ENCODE results near the gene TMEM72. TPM values are rescaled to one million over a fixed set of nuclear protein-coding genes. Genes with fewer than 3 reads are reported as not detected.

The TMEM72 gene
- total and polyA plus RNA-seq, 2 experiments from 2014 or later: 0.13 TPM; not detected in 1

DNA sequence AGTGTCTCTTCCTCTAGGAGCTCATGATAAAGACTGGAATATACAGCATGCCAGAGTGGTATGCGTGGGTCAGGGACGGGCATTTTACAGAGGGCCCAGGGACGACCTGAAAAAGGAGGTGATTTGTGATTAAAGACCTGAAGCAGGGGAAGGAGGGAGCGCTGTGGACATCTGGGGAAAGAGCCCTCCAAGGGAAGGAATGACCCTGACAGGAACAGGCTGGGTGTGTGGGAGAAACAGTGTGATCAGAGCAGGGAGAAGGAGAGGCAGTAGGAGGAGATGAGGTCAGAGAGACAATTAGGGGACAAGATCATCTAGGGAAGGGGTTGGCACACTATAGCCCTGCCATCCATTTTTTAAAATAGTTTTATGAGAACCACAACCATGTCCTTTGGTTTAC, 45.1 kb downstream of the TMEM72 start:
- Histone ChIP-seq H3K36me3 (replicated peaks; ENCODE audit: insufficient read depth, low read depth) (no peaks in the 10 kb centered on the region), H3K9me3 (ENCODE audit: low read depth) (no peaks in the 10 kb centered on the region), H3K79me2 (peaks cover 19% of the 10 kb centered on the region), H3K4me3 (no peak overlapping the region), H4K20me1 (ENCODE audit: insufficient read depth, poor library complexity, severe bottlenecking) (no peaks in the 10 kb centered on the region), H3K4me1 (ENCODE audit: insufficient read depth) (peaks cover 24% of the 10 kb centered on the region), H3K4me2 (no peak overlapping the region), H3K27me3 (no peaks in the 10 kb centered on the region), H3K9me2 (replicated peaks; ENCODE audit: insufficient read depth) (no peaks in the 10 kb centered on the region), H3K27ac (no peak overlapping the region), H2AFZ (no peak overlapping the region)
- no peak for DNase-seq (ENCODE audit: low spot score)
- TF ChIP-seq EZH2phosphoT487 (IDR thresholded peaks at IDR 0.05; ENCODE audit: low read depth, severe bottlenecking, unreplicated experiment): no peak
- TF ChIP-seq, protein P1, sequence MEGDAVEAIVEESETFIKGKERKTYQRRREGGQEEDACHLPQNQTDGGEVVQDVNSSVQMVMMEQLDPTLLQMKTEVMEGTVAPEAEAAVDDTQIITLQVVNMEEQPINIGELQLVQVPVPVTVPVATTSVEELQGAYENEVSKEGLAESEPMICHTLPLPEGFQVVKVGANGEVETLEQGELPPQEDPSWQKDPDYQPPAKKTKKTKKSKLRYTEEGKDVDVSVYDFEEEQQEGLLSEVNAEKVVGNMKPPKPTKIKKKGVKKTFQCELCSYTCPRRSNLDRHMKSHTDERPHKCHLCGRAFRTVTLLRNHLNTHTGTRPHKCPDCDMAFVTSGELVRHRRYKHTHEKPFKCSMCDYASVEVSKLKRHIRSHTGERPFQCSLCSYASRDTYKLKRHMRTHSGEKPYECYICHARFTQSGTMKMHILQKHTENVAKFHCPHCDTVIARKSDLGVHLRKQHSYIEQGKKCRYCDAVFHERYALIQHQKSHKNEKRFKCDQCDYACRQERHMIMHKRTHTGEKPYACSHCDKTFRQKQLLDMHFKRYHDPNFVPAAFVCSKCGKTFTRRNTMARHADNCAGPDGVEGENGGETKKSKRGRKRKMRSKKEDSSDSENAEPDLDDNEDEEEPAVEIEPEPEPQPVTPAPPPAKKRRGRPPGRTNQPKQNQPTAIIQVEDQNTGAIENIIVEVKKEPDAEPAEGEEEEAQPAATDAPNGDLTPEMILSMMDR (IDR thresholded peaks at IDR 0.05; ENCODE audit: poor library complexity): no peak
- no peak for TF ChIP-seq EZH2 (IDR thresholded peaks at IDR 0.05; ENCODE audit: borderline replicate concordance)
- 93% methylated on average over 4 of the region's 4 CpGs for whole genome bisulfite sequencing (ENCODE audit: low lambda C conversion rate, missing lambda C conversion rate)

DNA sequence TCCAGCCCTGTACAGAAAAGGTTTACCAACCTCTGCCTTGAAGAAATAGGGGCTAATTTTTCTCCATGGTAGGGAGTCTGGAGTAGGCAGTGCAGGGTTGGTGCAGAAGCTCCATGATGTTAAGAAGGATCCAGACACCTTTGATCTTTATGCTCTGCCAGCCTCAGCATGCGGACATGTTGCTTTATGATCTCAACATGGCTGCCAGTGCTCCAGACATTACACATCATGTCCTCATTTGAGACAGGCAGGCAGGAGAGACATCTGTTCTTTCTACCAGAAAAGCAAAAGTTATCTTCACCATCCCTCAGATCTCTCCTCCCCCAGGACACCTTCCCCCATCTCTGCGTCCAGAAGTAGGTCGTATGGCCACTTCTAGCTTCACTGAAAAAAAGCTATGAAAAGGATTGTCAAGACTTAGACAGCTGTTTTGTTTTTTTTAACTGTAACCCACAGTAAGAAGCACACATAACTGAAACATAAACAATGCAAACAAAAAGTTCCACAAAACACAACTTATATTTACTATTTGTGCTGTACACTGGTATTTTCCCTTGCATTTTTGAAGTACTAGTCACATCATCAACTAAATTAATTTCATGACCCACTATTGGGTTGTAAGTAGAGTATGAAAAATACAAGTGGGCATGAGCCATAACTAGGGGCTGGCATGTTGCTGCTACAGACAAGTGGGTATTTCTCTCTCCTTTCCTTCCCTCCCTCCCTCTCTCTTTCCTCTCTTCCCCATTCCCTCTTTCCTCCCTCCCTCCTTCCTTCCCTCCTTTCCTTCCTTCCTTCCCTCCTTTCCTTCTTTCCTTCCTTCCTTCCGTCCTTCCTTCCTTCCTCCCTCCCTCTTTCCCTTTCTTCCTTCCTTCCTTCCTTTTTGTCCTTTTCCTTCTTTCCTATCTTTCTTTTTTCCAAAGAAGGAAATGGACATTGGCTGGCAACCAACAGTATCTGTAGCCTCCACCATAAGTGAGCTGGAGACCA, 45.9 kb downstream of the TMEM72 start:
- no peak for DNase-seq (ENCODE audit: low spot score)
- Histone ChIP-seq H3K4me1 (ENCODE audit: insufficient read depth) (peaks cover 28% of the 10 kb centered on the region), H2AFZ (no peak overlapping the region), H3K4me3 (no peak overlapping the region), H3K27ac (no peak overlapping the region), H4K20me1 (ENCODE audit: insufficient read depth, poor library complexity, severe bottlenecking) (no peaks in the 10 kb centered on the region), H3K9me2 (replicated peaks; ENCODE audit: insufficient read depth) (no peaks in the 10 kb centered on the region), H3K79me2 (peaks cover 23% of the 10 kb centered on the region), H3K9me3 (ENCODE audit: low read depth) (no peaks in the 10 kb centered on the region), H3K4me2 (peak overlapping the region; percentile 80), H3K36me3 (replicated peaks; ENCODE audit: insufficient read depth, low read depth) (no peaks in the 10 kb centered on the region), H3K27me3 (no peaks in the 10 kb centered on the region)
- no peak for TF ChIP-seq EZH2 (IDR thresholded peaks at IDR 0.05; ENCODE audit: borderline replicate concordance)
- no peak for TF ChIP-seq EZH2phosphoT487 (IDR thresholded peaks at IDR 0.05; ENCODE audit: low read depth, severe bottlenecking, unreplicated experiment)
- TF ChIP-seq, protein P1 (IDR thresholded peaks at IDR 0.05; ENCODE audit: poor library complexity): no peak
- WGBS (ENCODE audit: low lambda C conversion rate, missing lambda C conversion rate): 95% methylated on average over 3 of the region's 4 CpGs

DNA sequence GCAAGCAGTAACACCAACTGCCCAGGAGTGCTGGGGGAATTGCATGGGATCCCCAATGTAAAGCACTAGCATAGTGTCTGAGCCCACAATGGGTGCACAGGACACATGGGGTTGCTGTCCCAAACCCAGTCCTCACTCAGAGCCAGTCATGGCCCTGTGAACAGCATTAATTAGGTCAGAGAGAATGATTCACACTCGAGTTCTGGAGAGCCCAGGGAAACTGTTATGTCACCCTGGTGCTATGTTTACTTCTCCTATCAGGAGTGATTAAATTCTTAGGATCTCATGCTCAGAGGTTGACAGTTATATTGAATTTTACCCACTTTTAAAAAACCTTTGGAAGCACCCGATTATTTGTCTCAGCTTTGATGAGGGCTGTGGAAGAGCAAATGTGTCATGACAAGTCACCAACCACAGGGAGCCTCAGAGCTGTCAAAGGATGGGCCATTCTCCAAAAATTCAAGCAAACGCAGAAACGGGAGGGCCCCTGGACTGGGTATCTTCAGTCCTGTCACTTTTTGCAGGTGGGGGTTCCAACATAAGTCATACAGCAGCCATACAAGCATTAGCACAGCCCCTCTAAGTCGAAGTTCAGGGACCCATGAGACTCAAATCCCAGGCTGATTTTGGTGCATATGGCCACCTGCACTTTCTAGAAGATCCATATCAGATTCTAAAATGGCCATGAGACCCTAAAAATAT, 47.2 kb downstream of the TMEM72 start:
- Histone ChIP-seq H4K20me1 (ENCODE audit: insufficient read depth, poor library complexity, severe bottlenecking) (no peaks in the 10 kb centered on the region), H3K4me1 (ENCODE audit: insufficient read depth) (peaks cover 32% of the 10 kb centered on the region), H3K4me3 (peak overlapping the region; percentile 69), H3K4me2 (peak overlapping the region; percentile 80), H3K9me3 (ENCODE audit: low read depth) (no peaks in the 10 kb centered on the region), H3K36me3 (replicated peaks; ENCODE audit: insufficient read depth, low read depth) (no peaks in the 10 kb centered on the region), H3K79me2 (peaks cover 23% of the 10 kb centered on the region), H3K27ac (peak overlapping the region; percentile 97), H2AFZ (no peak overlapping the region), H3K9me2 (replicated peaks; ENCODE audit: insufficient read depth) (no peaks in the 10 kb centered on the region), H3K27me3 (no peaks in the 10 kb centered on the region)
- DNase-seq (ENCODE audit: low spot score): peak; percentile 62
- TF ChIP-seq, protein P1 (IDR thresholded peaks at IDR 0.05; ENCODE audit: poor library complexity): no peak
- TF ChIP-seq EZH2phosphoT487 (IDR thresholded peaks at IDR 0.05; ENCODE audit: low read depth, severe bottlenecking, unreplicated experiment) (no peak), EZH2 (IDR thresholded peaks at IDR 0.05; ENCODE audit: borderline replicate concordance) (no peak)
- WGBS (ENCODE audit: low lambda C conversion rate, missing lambda C conversion rate): 27% methylated on average over 5 of the region's 5 CpGs

All from hepatocyte (in vitro differentiated cells).